Renal cortex interstitium (tissue), 11 donors: ENCODE data around the gene RNASEL. TPM values are rescaled to one million over a fixed set of nuclear protein-coding genes. Genes with fewer than 3 reads are reported as not detected.

Experiments used
- DNase-seq, 11 donors: peaks; one replicate each; pipeline ENCODE4 v3.0.0-alpha.2; 2013; ENCODE audit warnings: low read depth in 9 of 11, low spot score in 4 of 11; ENCODE audit errors: extremely low read depth in 1 of 11
- polyA plus RNA-seq, 3 donors: library from polyadenylated mRNA; unstranded; fragments of 120-200 nt; gene quantifications; one replicate each; pipeline ENCODE4 v1.2.1, GENCODE V29; 2013; ENCODE audit not compliant: insufficient read length in 3 of 3

Gene RNASEL
- polyA plus RNA-seq, 3 donors: 8.0 to 14.2 (median 13.0) TPM

DNA sequence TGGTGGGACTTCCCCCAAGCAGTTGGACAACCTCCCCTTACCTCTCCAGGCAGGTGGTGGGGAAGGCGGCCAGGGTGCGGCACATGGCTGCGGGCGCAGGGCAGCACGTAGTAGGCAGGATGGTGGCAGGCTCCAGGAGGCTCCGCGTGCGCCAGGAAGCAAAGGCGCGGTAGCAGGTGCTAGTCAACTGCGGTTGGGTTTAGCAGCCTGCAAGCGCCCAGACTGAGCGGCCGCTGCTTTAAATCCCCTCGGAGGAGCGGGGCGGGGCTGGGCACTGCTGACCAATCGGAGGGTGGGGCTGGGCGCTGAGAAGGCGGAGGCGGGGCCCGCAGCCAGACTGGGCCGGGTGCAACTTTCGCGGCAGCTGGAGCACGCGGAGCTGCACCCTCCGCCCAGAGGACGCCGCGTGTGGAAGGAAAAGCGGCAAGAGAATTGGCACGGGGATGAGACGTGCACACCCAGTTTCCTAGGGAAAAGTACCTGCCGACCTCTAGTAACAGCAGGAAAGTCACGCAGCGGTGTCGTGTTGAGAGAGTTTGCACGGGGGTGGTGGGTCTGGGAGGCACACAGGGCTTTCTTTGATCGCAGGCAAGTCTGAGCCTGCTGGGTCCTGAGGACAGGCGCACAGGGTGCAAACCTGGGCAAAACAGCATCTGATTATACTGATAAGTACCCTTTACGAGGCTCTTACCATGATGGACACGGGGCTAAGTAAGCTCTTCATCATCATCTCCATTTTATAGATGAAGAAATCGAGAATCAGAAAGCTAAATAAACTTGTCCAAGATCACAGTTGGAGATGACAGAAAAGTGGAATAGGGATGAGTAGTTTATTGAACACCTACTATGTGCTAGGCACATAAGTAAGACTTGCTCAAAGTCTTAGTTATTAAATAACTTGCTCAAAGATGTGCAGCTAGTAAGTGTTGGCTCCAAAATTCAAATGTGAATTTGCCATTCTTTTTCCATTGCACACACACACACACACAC, 15.4 kb upstream of the RNASEL start, which contains the start of gene RGS16:
Gene RGS16 (minus strand): TSS at position 215 of the 990 bp plus-strand sequence. CDS start 130 bp downstream, at position 85.
- peak in 8 of 11 donors; percentile 68 to 82 (median 76) for DNase-seq

DNA sequence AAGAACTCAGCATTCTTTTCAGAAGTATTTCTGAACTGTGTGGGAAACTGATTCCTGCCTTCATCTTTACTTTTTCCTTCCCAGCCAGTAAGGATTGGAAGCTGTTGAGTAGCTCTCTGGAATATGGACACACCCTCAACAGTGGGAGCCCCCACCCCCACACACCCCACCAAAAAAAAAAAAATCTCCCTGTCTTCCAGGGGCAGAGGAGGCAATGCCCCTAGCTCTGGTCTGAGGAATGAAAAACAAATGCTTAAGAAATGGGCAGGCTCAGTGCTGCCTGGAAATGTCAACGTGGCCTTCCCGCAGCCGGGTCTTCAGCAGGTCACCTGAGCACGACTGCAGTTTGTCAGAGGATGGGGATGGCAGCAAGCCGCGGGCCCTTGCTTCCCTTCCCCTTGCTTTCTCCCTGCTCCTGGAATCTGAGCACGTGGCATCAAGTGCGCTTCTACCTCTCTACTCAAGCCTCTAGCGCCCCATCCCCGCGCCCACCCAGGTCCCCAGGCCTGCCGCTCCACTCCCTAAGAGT, 14.7 kb upstream of the RNASEL start:
- DNase-seq: no peak

DNA sequence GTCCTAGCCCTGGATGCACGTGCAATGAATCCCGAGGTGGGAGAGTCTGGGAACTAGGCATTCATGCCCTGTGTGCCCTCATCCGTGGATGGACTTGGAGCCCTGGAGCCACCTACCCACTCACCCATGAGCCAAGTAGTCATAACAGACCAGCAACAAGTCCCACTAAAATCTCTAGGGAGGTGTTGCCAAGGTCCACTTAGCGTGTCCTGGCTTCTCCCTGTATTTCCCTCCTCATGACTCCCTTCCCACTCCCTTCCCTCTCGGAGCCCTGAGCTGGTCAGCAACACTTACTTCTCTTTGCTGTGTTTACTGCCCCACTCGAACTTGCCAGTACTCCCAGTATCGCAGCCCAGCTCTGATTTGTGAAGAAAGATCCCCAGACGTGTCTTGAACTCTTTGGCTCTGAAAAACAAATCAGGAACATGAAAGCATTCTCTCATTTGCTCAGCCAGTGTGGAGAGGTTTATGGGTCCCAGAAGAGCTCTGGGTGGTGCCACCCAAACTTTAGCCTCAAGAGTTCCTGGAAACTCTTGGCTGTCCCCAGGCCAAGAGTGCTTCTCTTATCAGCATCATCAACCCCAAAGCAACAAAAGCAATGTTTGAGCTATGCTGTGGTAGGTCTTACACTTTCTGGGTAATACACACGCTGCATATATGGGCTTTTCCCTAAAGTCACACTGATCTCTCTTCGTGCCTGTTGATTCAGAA, 14.0 kb upstream of the RNASEL start:
- DNase-seq: no peak

DNA sequence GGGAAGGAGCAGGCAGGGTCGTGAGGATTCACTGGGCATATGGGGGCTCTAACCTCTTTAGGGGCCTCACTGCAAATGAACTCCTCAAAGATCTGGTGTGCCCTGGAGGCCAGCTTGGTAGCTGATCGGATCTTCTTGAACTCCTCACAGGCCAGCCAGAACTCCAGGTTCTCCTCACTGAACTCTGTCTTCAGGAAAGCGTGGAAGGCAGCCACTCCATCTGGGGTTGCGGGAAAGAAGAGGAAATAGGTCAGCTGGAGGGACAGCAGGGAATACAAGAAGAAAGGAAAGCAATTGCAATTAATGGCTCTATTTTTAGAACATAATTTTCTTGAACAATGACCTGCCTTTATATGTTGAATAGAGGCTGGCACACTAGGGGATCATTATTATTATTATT, 12.9 kb upstream of the RNASEL start:
- DNase-seq: no peak

DNA sequence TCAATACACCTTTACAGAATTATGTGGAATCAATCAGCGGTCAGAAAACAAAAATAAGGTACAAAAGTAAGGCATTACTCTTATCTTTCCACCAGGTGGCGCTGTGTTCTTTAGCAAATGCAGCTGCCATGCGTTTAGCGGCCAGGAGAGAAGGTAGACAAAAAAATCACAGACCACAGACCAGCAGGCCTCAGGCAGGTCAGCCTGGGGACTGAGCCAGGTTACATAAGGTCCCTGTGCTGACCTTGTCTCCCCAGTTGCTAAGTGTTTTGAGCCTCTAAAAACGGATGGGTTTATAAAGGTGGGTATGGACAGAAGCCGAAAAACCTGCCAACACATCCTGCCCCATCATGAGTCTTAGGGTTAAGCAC, 12.3 kb upstream of the RNASEL start:
- peak in 5 of 11 donors; percentile 65 to 79 (median 69) for DNase-seq

DNA sequence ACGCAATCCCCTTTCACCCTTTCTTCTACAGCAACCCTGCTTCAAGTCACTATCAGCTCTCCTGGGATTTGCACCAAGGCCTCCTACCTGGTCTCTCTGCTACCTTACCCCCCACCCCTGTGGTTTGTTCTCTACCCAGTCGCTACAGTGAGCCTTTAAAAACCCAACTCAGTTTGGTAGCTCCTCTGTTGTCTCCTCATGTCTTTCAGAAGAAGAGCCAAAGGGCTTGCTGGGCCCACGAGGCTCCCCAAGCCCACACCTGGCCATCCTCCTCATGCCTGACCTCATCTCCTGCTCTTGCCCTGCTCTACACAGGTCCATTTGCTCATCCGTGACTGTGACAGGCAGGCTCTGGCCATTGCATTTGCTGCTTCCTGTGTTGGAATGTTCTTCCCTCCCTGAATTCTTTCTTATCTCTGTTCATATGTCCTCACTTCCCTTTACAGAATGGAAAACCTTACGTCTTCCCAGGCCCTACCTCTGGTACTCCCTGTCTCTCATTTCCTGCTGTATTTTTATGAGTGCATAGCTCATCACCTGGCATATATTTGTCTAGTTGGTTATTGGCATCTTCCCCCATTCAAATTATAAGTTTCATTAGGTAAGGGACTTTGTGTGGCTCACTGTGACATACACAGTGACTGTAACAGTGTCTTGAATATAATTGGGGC, 11.8 kb upstream of the RNASEL start:
- DNase-seq: no peak

DNA sequence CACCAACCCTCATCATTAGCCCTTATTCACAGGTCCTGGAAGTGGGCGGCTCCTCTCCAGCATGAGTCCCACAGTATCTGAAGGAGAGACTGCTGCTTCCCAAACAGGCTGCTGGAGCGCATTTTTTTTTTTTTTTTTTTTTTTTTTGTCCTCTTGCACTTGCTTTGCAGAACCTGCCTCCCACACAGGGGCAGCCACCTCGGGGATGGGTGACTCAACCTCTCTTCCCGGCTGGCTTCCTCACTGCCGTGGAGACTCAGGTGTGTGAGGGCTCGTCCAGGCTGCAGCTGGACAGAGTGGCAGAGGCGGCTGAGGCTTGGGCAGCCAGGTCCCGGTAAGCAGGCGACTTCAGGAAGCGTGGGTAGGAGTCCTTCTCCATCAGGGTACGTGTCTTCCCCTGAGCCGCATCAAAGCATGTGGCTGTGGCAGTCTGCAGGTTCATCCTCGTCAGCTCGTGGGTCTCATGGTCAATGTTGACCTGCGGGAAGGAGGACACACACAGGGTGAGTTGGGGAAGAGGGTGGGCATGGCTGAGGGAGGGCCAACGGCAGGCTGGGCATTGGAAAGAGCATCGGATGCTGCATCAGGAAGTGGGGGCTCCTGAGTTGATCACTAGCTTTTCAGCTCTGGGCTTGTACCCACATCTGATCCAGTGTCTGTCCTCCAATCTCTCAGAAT, 11.1 kb upstream of the RNASEL start:
- no peak for DNase-seq

DNA sequence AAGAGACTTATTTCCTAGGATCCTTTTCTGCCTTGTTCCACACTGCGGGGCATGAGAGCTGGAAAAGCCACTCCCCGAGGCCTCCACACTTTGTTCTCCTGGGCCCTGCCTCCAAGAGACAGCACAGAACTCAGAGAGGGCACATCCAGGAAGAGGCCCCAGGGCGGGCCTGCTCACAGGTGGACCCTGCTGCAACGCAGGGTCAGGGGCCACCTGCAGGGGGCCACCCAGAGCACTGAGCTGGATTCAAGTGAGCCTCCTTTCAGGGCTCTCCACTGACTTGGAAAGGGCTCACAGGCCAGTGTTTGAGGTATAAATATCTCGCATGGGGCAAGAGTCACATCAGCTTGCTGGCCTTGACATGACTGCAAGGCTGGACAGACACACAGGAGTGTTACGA, 10.3 kb upstream of the RNASEL start:
- no peak for DNase-seq

DNA sequence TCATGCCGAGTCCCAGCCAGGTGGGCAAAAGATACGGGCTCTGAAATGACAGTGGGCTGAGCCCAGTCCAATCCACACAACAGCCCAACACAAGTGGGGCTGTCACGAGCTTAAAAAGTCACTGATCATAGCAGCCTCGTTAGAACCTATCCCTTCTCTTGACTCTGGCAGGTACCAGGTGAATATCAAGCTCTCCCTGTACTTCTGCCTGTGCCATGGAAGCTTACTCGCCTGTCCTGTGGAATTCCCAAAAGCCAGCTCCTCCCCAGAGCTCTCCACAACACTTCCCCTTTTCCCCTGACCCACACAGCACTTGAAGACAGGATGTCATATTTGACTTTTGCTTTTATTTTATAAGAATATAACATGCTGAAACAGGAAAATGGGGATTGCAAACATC, 9.2 kb upstream of the RNASEL start:
- DNase-seq: no peak

DNA sequence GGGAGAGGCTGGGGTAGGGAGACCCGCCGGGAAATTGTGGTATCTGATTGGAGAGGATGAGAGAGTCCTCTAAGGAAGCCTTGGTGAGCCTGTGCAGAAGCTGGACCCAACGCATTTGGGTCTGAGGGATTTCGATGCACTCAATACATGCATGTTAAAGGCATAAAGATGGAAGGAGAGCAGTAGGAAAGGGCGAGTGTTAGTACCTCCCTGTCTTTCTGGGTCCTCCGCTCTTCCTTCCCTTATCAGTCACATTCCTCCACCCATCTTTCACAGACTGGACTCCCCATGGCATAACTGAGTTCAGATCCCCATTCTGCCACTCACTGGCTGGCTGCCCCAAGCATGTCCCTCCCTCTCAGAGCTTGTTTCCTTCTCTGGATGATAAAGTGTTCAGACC, 7.9 kb upstream of the RNASEL start:
- no peak for DNase-seq

DNA sequence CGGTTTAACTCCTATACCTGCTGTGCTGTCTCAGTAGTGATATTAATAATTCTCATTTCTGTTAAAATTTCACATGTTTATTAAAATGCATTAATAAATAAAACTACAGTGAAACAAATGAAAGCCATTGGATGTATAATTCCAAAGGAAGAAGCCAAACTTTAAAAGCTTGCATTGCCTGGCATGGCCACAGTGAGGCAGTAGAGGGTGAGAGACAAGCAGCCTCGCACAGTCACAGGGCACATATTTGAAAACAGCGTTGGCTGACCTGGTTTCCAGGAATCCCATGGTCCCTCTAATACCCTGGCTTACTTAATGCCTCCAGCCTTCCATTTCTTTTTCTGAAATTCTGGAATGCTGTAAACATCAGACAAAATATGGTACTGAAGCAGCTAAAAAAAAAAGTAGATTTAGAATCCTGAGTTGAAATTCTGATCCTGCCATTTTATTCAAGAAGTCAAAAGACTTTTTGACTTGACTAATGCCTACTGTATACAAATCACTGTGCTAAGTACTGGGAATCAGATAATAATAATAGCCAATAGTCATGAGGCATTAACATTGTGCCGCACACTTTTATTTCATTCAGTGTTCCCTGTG, 6.7 kb upstream of the RNASEL start:
- DNase-seq: peak in 1 of 11 donors; percentile 28

DNA sequence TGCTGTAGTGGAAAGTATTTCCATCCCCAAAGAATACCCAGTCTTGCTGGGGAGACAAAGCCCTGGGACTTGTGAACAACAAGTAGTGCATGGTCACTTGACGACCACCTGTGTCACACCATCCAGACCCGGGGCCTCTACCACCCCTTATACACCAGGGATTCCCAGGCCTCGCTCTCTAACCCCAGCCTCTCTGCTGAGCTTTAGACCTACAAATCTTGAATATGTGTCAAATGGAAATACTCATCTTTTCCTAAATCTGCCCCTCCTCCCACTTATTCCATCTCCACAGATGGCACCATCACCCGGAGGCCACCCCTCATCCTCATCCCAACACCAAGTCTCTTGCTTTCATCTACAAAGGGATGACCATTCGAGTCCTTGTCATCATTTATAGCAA, 875 bp upstream of the RNASEL start:
- DNase-seq: no peak

DNA sequence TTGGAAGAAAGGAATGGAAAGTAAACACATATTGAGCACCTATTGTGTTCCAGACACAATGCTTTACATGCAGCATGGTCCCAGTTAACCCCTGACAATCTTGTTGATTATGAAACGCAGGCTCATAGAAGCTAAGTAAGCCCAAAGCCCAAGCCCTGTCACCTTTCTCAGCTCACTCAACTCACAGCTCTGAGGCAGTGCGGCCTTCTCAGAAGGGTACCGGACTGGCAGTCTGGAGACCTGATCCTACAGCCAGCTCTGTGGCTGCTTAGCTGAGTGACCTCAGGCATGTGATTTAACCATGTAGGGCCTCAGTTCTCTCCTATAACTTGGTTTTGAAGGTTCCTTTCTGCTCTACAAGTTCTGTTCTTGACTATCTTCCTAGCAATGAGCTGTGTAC, 464 bp upstream of the RNASEL start:
- DNase-seq: no peak

DNA sequence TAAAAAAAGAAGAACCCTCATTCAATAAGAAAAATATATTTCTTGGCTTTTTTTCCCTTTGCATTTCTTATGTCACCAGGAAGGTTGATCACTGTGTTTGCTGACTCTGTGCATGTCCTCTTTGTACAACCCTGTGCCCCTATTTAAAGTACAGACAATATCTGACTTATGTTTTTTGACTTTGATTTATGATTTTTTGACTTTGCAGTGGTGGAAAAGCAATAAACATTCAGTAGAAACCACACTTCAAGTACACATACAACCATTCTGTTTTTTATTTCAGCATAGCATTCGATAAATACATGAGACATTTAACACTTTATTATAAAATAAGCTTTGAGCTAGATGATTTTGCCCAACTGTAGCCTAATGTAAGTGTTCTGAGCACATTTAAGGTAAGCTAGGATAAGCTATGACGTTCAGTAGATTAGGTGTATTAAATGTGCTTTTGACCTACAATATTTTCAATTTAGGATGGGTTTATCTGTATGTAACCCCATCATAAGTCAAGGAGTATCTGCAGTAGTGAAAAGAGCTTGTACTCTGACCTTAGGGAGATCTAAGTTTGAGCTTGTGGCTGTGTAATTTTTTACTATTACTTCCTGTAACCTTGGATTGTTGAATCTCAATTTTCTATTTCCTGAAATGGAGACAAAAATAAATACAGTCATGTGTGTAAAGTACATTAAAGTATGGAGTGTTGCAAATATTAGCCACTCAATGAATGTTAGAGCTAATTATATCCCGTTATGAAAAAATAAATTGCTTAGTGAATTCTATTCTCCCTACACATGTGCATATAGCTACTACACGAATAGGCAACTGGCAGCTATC, 1.2 kb downstream of the RNASEL start:
- no peak for DNase-seq

DNA sequence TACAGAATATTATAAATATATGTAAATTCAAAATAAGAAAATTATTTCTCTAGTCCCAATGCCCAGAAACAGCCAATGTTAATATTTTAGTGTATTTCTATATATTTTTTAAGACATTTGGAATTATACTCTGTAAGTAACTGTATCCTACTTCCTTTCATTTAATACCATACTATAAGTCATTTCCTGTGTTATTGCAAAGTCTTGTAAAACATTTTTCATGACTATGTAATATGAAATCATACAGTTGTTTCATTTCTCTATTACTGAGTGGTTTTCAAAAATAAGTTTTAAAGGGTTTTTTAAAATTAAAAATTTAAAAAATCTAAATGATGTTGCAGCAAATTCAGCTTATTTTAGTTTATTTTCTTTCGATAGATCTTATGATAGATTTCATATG, 2.0 kb downstream of the RNASEL start:
- DNase-seq: no peak

DNA sequence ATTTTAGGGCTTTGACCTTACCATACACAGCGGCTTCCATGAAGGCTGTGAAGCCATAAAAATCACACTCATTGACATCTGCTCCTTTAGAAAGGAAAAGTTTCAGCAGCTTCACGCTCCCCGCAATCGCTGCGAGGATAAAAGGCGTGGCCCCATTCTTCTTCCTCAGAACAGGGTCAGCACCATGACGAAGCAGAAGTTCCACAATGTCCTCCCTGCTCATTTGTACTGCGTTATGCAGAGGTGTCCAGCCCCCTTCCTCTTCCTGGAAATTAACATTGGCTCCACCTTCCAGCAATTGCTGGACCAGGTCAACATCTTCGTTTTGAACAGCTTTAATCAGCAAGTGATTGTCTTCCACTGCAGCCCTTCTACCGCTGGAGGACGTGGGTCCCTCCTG, 2.7 kb downstream of the RNASEL start:
- no peak for DNase-seq

DNA sequence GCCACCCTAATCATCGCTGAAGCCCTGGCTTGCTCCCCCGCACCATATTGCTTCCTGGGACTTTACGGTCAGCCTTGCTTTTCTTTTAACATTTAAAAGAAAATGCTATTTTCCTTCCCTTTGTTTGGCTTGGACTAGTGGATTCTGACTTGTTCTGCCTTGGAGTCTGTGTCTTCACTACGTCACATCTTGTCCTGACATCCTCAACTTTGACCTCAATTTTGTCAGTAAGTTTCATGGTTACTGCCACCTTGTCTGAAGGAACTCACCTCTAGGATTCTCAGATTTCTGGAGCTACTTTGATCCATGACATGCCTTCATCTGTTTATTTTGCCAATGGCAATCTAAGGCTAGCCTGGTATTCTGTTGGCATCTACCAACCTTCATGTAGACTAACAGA, 4.3 kb downstream of the RNASEL start:
- DNase-seq: no peak

DNA sequence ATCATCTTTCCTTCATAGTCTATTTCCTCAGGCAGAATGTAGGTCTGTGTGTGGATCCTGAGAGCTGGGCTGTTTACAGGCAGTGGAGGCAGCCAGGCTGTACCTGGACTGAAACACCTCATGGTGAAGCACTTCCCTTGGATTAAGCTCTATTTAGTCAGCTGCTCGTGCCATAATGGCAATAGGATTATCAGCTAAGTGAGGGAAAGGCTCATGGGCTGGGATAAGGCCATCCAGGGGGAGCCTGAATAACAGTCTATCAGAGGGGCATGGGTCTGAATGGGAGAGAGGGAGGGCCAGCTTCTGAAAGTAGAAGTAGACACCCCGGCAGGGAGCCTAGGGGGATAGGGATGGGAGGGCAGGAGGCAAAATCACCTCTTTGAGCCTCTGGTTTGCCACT, 8.3 kb downstream of the RNASEL start:
- DNase-seq: no peak
